HG02943 (cell line): ENCODE data around the gene FAM187B.
A peak's percentile ranks its signal among the peaks of the same experiment; 100 is the strongest.
"Not testable (repeated sequence)": the region's sequence is repeated elsewhere in the genome, so short reads cannot be mapped to it uniquely, and the experiment has no call there.

Experiments
- ATAC-seq: cut with Tn5 transposase; IDR thresholded peaks from one replicate; pipeline ENCODE4 v1.9.1; 2021; ENCODE audit warnings: mild to moderate bottlenecking, low read depth, moderate library complexity; ENCODE audit not compliant: unreplicated experiment

FAM187B gene

GRCh38 chr19:35216016-35216832 lies 12.3 kb downstream of the FAM187B start:
- ATAC-seq: no peak

- ATAC-seq: no peak
Observed at GRCh38 chr19:35214766-35215422, 13.6 kb downstream of the FAM187B start.

GRCh38 chr19:35213663-35214632 lies 14.6 kb downstream of the FAM187B start:
- peak; percentile 55 for ATAC-seq

DNA sequence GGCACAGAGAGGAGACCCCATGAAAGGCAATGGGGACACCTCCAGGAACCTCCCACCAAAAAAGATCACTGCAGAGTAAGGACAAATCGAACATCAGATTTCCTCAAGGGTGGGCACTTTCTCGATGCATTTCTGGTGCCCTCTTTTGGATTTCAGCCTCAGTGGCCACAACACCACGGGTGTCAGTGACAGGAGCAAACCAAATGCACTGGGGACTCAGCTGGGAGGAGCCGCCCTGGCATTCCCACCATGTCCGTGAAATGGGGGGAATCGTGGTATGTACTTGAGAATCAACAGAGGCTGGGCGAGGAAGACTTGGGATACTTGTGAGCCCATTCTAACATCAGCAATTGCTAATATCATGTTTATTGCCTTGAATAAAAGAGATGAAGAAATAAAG lies 16.3 kb downstream of the FAM187B start:
- no peak for ATAC-seq

DNA sequence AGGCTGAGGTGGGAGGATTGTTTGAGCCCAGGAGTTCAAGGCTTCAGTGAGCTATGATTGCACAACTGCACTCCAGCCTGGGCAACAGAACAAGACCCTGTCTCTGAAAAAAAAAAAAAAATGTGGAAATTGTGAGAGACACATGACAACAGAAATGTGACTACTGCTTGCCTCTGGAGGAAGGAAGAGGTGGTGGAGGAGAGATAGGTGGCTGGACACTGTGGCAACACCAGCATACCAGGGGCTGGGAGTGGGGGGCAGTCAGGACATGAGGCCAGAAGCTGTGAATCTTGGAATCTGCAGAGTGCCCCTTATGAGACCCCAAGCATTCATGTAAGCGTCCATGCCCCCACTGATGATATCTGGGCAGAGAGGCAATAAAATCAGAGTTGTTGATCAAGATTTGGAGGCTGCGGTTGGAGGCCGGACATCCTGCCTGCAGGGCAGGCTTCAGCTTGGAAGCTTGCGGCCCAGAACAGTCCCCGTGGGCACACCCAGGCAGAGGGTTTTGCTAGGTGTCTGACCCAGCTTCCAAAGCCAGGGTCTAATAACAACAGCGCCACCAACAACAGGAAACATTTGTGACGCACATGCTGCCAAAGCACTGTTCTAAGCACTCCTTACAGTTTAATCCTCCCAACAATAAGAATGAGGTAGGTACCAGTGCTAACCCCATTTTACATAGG lies 16.9 kb downstream of the FAM187B start:
- no peak for ATAC-seq

DNA sequence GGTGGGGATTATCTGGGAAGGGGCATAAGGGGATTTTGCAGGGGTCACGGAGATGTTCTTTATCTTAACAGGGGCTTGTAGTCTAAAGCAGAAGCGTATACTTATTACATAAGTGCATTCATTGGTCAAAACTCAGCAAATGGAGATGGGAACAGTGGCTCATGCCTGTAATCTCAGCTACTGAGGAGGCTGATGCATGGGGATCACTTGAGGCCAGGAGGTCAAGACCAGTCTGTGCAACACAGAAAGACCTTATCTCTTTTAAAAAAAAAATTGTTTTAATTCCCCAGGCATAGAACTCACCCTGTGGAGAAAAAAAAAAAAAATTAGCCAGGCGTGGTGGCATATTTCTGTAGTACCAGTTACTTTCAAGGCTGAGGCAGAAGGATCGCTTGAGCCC lies 18.9 kb downstream of the FAM187B start:
- no peak for ATAC-seq

- ATAC-seq: no peak
Observed at GRCh38 chr19:35208121-35208520, 20.4 kb downstream of the FAM187B start.

DNA sequence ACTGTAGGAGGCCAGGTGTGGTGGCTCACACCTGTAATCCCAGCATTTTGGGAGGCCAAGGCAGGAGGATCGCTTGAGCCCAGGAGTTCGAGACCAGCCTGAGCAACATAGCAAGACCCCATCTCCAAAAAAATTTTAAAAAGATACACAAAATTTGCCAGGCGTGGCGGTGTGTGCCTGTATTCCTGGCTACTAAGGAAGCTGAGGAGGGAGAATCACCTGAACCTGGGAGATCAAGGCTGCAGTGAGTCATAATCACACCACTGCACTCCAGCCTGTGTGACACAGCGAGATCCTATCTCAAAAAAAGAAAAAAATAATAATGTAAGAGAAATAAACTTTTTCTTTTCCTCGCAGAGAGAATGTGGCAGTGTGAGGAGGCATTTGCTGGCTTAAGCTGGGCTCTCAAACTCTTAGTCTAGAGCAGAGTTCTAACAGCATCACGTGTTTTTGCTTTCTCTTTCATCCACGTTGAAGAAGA lies 21.1 kb downstream of the FAM187B start:
- no peak for ATAC-seq

DNA sequence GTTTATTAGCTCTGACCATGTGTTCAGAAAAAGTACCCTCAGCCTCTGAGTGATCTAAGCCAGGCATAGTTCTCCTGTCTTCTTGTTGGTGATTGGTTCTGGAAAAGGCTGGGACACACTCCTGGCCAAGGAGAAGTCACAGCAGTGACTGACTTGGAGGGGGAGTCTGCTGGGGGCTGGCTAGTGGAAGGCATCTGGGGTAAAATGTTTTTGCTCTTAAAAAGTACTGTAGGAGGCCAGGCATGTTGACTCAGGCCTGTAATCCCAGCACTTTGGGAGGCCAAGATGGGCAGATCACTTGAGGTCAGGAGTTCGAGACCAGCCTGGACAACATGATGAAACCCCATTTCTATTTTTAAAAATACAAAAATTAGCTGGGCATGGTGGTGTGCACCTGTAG lies 21.7 kb downstream of the FAM187B start:
- ATAC-seq: no peak

- no peak for ATAC-seq
Observed at GRCh38 chr19:35206379-35206778, 22.2 kb downstream of the FAM187B start.

DNA sequence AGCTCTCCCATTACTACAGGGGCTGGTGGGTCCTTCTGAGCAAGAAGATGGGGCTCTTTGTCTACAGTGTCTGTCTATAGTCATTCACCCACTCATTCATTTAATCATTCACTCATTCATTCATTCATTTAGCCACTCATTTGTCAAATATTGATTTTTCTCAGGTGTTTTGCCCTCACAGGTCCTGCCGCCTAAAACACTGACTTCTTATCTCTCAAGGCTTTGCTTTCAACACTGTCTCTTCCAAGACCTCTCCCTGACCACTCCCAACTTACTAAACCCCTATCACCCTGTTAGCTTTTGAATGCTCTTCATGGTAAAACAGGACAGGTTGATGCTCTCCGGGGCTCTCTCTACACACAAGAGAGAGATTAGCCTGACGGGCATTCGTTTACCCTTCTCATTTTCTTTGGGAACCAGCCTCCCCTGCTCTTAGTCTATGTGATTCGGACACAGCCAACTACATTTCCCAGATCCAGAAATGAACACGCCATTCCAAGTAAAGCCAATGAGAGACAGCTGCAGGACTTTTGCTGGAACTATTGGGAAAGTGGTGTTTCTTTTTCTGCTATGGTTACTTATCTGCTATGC lies 22.7 kb downstream of the FAM187B start:
- ATAC-seq: no peak

GRCh38 chr19:35204799-35205732 lies 23.5 kb downstream of the FAM187B start:
- ATAC-seq: no peak

- no peak for ATAC-seq
Observed at GRCh38 chr19:35202722-35203688, 25.5 kb downstream of the FAM187B start.

DNA sequence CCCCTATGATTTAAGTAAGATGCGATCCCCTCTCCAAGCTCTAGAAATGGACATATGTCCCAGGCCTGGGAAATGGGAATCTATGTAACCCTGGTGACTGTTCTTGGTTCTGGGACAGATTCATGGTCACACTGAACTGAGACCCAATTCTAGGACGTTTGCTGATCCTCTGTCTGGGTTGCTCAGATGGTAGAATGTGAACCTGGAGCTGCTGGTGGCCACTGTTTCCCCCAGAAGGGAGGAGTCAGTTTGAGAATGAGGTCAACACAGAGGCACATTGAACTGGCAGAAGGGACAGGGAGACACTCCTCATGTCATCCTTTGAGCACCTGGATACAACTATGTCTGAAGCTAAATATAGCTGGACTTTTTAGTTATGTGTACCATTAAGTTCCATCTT lies 29.1 kb downstream of the FAM187B start:
- ATAC-seq: no peak

DNA sequence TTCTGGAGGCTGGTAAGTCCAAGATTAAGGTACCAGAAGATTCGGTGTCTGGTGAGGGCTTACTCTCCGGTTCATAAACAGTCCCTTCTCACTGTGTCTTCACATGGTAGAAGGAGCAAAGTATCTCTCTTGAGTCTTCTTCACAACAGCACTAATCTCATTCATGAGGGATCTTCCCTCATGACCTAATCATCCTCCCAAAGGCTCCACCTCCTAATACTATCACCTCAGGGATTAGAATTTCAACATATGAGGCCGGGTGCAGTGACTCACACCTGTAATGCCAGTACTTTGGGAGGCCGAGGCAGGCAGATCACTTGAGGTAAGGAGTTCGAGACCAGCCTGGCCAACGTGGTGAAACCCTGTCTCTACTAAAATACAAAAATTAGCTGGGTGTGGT lies 31.7 kb downstream of the FAM187B start:
- ATAC-seq: not testable (repeated sequence)

GRCh38 chr19:35195830-35196229 lies 32.7 kb downstream of the FAM187B start:
- no peak for ATAC-seq
